Cardiac muscle cell (in vitro differentiated cells and primary cell): ENCODE results near the gene UBE2J2. TPM values are rescaled to one million over a fixed set of nuclear protein-coding genes. Genes with fewer than 3 reads are reported as not detected.

Experiments
- DNase-seq, 2 donors: peaks; one replicate each; pipeline versions ENCODE4 v3.0.0 to v3.0.0-alpha.2; 2010 to 2017; ENCODE audit warnings: low read depth in 1 of 2, low spot score in 1 of 2
- H3K27ac ChIP-seq: fragments of 200-600 bp; sonication (generic); 2 replicates; pipeline ENCODE4 v1.5.1; 2016
- H3K27me3 ChIP-seq: fragments of 200-600 bp; sonication (generic); 2 replicates; pipeline ENCODE4 v1.6.0; 2016; ENCODE audit warnings: control low read depth
- H3K36me3 ChIP-seq: fragments of 200-600 bp; sonication (generic); 2 replicates; pipeline ENCODE4 v1.5.1; 2016; ENCODE audit warnings: control low read depth
- H3K4me1 ChIP-seq: fragments of 200-600 bp; sonication (generic); 2 replicates; pipeline ENCODE4 v1.8.1; 2017; ENCODE audit warnings: low read depth, mild to moderate bottlenecking, mixed run types
- H3K4me3 ChIP-seq: fragments of 200-600 bp; sonication (generic); 2 replicates; pipeline ENCODE4 v1.5.1; 2016; ENCODE audit warnings: mild to moderate bottlenecking
- H3K9me3 ChIP-seq: fragments of 200-600 bp; sonication (generic); 2 replicates; pipeline ENCODE4 v1.5.1; 2017; ENCODE audit warnings: low read depth, mild to moderate bottlenecking, control low read depth
- polyA plus RNA-seq: library from polyadenylated mRNA; unstranded; fragments of >200 nt; fragmentation: Nextera tagmentation; extraction: Ambion mirVana; gene quantifications from 2 replicates; pipeline ENCODE4 v1.2.1, GENCODE V29; 2016
- total RNA-seq: library from RNA; depleted of rRNA; stranded (reverse); fragments of >200 nt; gene quantifications from 2 replicates; pipeline ENCODE4 v1.2.3, GENCODE V29; 2016
- TF ChIP-seq, protein P1 (sequence below): IDR thresholded peaks from 2 replicates; pipeline ENCODE4 v1.5.1; 2012; ENCODE audit warnings: low read depth, mild to moderate bottlenecking, low read length

Gene UBE2J2
- total RNA-seq, result 64.2 and 70.5 TPM in 2 replicates
- 87.3 and 93.1 TPM in 2 replicates for polyA plus RNA-seq

DNA sequence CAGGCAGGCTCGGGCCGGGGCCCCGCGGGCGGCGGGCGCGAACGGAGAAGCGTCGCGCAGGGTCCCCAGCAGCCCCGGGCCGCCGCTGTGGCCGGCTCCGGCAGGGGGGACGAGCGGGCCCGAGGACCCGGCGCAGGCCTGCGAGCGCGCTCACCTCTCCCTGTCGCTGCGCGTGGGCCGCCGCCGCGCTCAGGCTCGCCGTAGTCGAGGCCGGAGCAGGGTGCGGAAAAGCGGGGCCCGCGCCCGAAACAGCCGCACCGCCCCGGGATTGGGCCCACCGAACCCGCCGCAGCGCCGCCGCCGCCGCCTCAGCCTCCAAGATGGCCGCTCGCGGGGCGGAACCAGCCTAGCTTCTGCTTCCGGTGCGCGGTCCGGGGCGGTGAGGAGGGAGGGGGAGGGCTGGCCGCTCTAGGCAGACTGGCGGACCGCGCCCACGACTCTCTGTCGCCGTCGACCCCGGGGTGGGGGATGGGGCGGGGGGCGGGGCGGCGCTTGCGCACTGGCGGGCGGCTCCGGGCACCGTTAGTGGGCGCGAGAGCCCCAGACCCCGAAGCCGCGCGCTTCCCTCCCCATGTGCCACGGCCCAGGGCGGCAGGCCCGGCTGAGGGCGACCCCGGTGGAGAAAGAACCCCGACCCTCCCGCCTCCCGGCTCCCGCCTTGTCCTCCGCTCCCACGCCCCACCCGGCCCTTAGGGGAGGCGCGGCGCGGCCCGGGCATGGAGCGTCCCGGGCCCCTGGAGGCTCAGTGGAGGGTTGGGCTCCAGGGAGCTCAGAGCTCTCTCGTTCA is at the start of gene UBE2J2:
TSS of gene UBE2J2 (minus strand) at position 343 of the 787 bp plus-strand sequence. CDS start 5,862 bp downstream, outside the sequence.
- Histone ChIP-seq H3K27me3 (no peaks in the 10 kb centered on the region), H3K4me3 (peak within 1 kb of the TSS; percentile 77), H3K9me3 (no peaks in the 10 kb centered on the region), H3K4me1 (peaks cover 19% of the 10 kb centered on the region), H3K36me3 (no peaks in the 10 kb centered on the region), H3K27ac (peak within 1 kb of the TSS; percentile 92)
- TF ChIP-seq, protein P1, sequence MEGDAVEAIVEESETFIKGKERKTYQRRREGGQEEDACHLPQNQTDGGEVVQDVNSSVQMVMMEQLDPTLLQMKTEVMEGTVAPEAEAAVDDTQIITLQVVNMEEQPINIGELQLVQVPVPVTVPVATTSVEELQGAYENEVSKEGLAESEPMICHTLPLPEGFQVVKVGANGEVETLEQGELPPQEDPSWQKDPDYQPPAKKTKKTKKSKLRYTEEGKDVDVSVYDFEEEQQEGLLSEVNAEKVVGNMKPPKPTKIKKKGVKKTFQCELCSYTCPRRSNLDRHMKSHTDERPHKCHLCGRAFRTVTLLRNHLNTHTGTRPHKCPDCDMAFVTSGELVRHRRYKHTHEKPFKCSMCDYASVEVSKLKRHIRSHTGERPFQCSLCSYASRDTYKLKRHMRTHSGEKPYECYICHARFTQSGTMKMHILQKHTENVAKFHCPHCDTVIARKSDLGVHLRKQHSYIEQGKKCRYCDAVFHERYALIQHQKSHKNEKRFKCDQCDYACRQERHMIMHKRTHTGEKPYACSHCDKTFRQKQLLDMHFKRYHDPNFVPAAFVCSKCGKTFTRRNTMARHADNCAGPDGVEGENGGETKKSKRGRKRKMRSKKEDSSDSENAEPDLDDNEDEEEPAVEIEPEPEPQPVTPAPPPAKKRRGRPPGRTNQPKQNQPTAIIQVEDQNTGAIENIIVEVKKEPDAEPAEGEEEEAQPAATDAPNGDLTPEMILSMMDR, result no peak
- DNase-seq, result peak; percentile 95 to 96

DNA sequence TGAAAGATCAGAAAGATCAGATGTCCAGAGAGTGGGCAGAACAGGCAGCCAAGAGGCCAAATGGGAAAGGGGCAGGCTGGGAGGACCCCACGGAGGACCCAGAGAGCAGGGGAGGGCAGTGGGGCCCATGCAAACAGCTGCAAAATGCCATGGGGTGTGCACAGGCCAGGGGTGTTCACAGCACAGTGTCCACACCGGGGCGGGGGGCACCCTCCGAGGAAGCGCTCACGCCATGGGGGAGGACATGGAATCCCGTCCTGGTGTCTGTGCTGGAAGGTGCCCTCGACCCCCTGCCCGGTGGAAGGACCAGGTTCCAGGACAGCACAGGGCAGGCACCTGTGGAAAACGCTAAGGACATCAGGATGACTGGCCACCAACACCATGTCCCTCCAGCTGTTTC is 49.3 kb upstream of the UBE2J2 start:
- DNase-seq, result no peak
- Histone ChIP-seq H3K4me1 (peaks cover 9% of the 10 kb centered on the region), H3K36me3 (peaks cover 8% of the 10 kb centered on the region), H3K27ac (no peak overlapping the region), H3K4me3 (no peak overlapping the region), H3K9me3 (no peaks in the 10 kb centered on the region), H3K27me3 (no peaks in the 10 kb centered on the region)
- TF ChIP-seq, protein P1, result no peak

DNA sequence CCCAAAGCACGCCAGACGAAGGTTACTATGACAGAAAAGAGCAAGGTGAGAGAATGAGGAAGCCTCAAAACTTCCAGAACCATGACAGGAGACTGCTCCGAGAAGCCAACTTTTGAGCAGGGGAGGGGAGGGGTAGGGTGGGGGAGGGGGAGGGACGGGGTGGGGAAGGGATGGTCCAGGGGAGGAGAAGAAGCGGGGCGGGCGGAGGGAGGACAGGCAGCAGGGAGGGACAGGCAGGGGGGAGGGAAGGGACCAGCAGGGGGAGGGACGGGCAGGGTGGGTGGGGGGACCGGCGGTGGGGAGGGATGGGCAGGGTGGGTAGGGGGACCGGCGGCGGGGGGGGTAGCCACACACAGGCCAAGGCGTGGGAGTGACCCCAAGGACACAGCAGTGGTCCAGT is 48.8 kb upstream of the UBE2J2 start:
- Histone ChIP-seq H3K27ac (no peak overlapping the region), H3K4me1 (peaks cover 9% of the 10 kb centered on the region), H3K27me3 (no peaks in the 10 kb centered on the region), H3K4me3 (no peak overlapping the region), H3K9me3 (no peaks in the 10 kb centered on the region), H3K36me3 (peaks cover 8% of the 10 kb centered on the region)
- TF ChIP-seq, protein P1, result no peak
- no peak for DNase-seq

DNA sequence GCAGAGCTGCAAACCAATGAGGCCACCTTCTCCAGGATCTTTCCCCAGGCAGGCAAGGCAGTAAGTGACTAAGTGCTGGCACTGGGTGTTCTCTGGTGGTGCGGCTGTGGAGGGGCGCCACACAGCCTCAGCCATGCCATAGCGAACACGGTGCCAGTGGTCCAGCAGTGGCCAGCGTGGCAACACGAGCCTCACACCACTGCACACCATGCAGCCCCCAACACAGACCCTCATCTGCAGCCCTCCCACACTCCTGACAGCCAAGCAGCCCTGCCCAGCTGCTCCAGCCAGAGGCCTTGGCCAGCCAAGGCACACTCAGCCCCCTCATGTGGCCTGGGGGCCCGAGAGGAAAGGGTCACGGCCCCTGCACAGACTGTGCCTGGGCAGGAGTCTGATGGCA is 47.8 kb upstream of the UBE2J2 start:
- H3K36me3 ChIP-seq, result peaks cover 8% of the 10 kb centered on the region
- no peak for DNase-seq
- no peaks in the 10 kb centered on the region for H3K9me3 ChIP-seq
- H3K27me3 ChIP-seq, result no peaks in the 10 kb centered on the region
- H3K27ac ChIP-seq, result no peak overlapping the region
- TF ChIP-seq, protein P1, result no peak
- no peak overlapping the region for H3K4me3 ChIP-seq
- H3K4me1 ChIP-seq, result peaks cover 9% of the 10 kb centered on the region

DNA sequence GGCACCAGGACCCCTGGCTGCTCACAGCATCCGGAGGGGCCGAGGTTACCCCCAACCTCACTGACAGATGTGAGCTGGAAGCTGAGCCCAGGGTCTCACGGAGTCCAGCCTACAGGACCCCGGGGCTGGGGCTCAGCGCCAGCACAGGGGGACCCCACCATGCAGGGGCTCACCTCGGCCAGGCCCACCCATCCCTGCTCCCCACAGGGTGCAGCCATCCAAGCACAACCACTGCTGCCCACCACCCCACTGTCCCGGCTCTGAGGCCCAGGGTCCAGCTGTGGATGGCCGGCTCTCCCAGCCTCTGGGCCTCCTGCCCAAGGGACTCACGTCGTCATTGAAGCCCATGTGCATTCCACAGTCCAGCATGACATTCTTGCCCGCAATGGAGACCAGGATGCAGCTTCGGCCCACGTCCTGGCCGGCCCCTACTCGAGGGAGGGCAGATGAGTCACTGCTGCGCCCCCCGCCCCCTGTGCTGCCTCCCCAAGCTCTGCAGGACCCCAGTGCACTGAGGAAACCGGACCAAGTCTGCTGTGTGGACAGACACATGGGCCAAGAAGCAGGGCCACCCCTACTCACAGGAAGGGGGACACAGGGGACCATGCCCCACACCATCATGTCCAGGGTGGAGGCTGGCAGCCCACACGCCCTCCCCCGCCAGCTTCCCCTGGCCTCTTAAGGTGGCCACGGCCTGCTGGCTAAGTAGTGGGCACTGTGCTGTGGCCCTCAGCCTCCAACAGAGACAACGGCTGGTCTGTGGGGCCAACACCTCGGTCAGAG is 47.2 kb upstream of the UBE2J2 start:
- Histone ChIP-seq H3K27ac (no peak overlapping the region), H3K4me1 (peaks cover 9% of the 10 kb centered on the region), H3K9me3 (no peaks in the 10 kb centered on the region), H3K36me3 (peaks cover 8% of the 10 kb centered on the region), H3K27me3 (no peaks in the 10 kb centered on the region), H3K4me3 (no peak overlapping the region)
- no peak for DNase-seq
- TF ChIP-seq, protein P1, result no peak
